GM13977 (cell line): ENCODE results near the gene TSPAN7.

Experiments
- DNase-seq: peaks from one replicate; pipeline ENCODE4 v3.0.0; 2012; ENCODE audit warnings: low spot score
- CTCF ChIP-seq: IDR thresholded peaks from 2 replicates; pipeline ENCODE4 v1.5.1; 2012; ENCODE audit warnings: mild to moderate bottlenecking, control low read depth; ENCODE audit not compliant: insufficient read depth; ENCODE audit errors: extremely low read depth, missing control alignments
- in situ Hi-C: fragments of 300-500 bp; cut with MboI; formaldehyde crosslinking; loops from one replicate; pipeline ENCODE4 v1.12.0; 2022; ENCODE audit warnings: low sequenced_read_pairs, low pct_unique_long_range_greater_than_20kb, mixed read lengths, inconsistent platforms; ENCODE audit not compliant: unreplicated experiment

The TSPAN7 gene

GRCh38 chrX:38577738-38578137 is 16.4 kb downstream of the TSPAN7 start:
- in situ Hi-C loops, result no loop called here
- no peak for DNase-seq
- TF ChIP-seq CTCF, result no peak

GRCh38 chrX:38578167-38578566 is 16.8 kb downstream of the TSPAN7 start:
- no peak for TF ChIP-seq CTCF
- no peak for DNase-seq
- in situ Hi-C loops, result no loop called here

GRCh38 chrX:38583181-38583580 is 21.8 kb downstream of the TSPAN7 start:
- no peak for TF ChIP-seq CTCF
- in situ Hi-C loops, result no loop called here
- DNase-seq, result no peak

GRCh38 chrX:38594434-38594833 is 33.1 kb downstream of the TSPAN7 start:
- TF ChIP-seq CTCF, result no peak
- in situ Hi-C loops, result no loop called here

GRCh38 chrX:38595801-38596200 is 34.5 kb downstream of the TSPAN7 start:
- in situ Hi-C loops, result no loop called here
- no peak for TF ChIP-seq CTCF
- DNase-seq, result no peak

More at GRCh38 chrX:38594434-38594833, 33.1 kb downstream of the TSPAN7 start:
- no peak for DNase-seq

- in situ Hi-C loops, result no loop called here
- TF ChIP-seq CTCF, result no peak
- no peak for DNase-seq
Measured at GRCh38 chrX:38596939-38597338, 35.6 kb downstream of the TSPAN7 start.
